Kidney (tissue), 14 donors: ENCODE results near the gene TPP1. TPM values are rescaled to one million over a fixed set of nuclear protein-coding genes. Genes with fewer than 3 reads are reported as not detected.
A peak's percentile ranks its signal among the peaks of the same experiment; 100 is the strongest.

ENCODE experiments used
- DNase-seq, 5 donors: peaks; one replicate each; pipeline ENCODE4 v3.0.0-alpha.2; 2013 to 2020
- FAIRE-seq: peaks from 2 replicates; lab custom pipeline; 2012; peaks lifted over from hg19 to GRCh38; lab: Jason Lieb, UNC
- H3K27ac ChIP-seq, 2 donors: one replicate each; pipeline ENCODE4 v1.7.0; 2013; ENCODE audit warnings: low read depth in 2 of 2, low read length in 2 of 2, inconsistent platforms in 1 of 2
- H3K27me3 ChIP-seq: one replicate; pipeline ENCODE4 v1.7.1; 2013; ENCODE audit warnings: low read length, inconsistent platforms; ENCODE audit not compliant: control insufficient read depth, insufficient read depth
- H3K36me3 ChIP-seq, 3 donors: one replicate each; pipeline versions ENCODE4 v1.7.0 to v1.7.1; 2013; ENCODE audit warnings: low read length in 3 of 3, control low read depth in 1 of 3, inconsistent platforms in 1 of 3; ENCODE audit not compliant: insufficient read depth in 3 of 3, control insufficient read depth in 2 of 3
- H3K4me1 ChIP-seq, 3 donors: one replicate each; pipeline versions ENCODE4 v1.7.0 to v1.7.1; 2013; ENCODE audit warnings: low read length in 3 of 3, inconsistent platforms in 1 of 3, low read depth in 1 of 3; ENCODE audit not compliant: control insufficient read depth in 2 of 3, insufficient read depth in 2 of 3
- H3K4me3 ChIP-seq, 3 donors: one replicate each; pipeline versions ENCODE4 v1.7.0 to v1.8.1; 2013; ENCODE audit warnings: low read length in 3 of 3, control low read depth in 1 of 3, inconsistent platforms in 1 of 3
- H3K9ac ChIP-seq, 3 donors: one replicate each; pipeline versions ENCODE4 v1.7.0 to v1.7.1; 2013; ENCODE audit warnings: low read length in 3 of 3, control low read depth in 1 of 3, inconsistent platforms in 1 of 3
- H3K9me3 ChIP-seq, 3 donors: one replicate each; pipeline versions ENCODE4 v1.7.0 to v1.7.1; 2013; ENCODE audit warnings: low read length in 3 of 3, control low read depth in 1 of 3, inconsistent platforms in 1 of 3; ENCODE audit not compliant: control insufficient read depth in 2 of 3, insufficient read depth in 1 of 3
- intact Hi-C: fragments of 100-400 bp; cut with DNase I; formaldehyde crosslinking; loops from one replicate; pipeline ENCODE4 v1.11.1; 2022
- polyA plus RNA-seq: library from polyadenylated mRNA; stranded (reverse); fragments of 350-450 nt; fragmentation: Illumina TruSeq; extraction: RNeasy Lipid Tissue Mini Kit (QIAGEN cat#74804); gene quantifications from one replicate; pipeline ENCODE4 v1.2.3, GENCODE V29; 2014; ENCODE audit warnings: low read depth, low replicate concordance; ENCODE audit not compliant: insufficient read depth
- total RNA-seq: library from RNA; stranded (reverse); fragmentation: NEBNext Ultra II Directional; extraction: Animal tissue kit (Norgen Biotek cat#: 25700); gene quantifications from one replicate; pipeline ENCODE4 v1.2.1, GENCODE V29; 2021
- TF ChIP-seq, protein P1 (sequence below): IDR thresholded peaks from 3 replicates; pipeline ENCODE4 v1.5.1; 2012; ENCODE audit warnings: mild to moderate bottlenecking, moderate library complexity, borderline replicate concordance; ENCODE audit not compliant: insufficient read depth; ENCODE audit errors: extremely low read depth
- donor health status: control.
- donor health status: control.
- donor health status: control.
- donor health status: control.
- donor health status: control.
- donor health status: DM: yes; HTN: yes; CAD: no.
- donor health status: Normal renal cell carcinoma (clear cell type).

Gene TPP1
- total and polyA plus RNA-seq, 2 donors from 2014 or later: 84.2 to 115 TPM

DNA sequence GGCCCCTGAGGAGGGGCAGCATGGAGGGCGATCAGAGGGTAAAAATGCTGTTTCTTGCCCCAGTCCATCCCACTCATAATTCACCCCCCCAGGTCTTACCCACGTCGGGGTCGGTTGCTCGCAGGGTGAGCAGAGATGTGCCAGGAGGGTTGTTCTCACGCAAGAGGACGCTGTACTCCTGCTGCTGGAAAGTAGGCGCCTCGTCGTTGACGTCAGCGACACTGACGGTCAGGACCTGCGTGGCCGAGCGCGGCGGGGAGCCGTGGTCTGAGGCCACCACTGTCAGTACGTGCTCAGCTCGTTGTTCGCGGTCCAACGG is 10.3 kb upstream of the TPP1 start:
- TF ChIP-seq, protein P1, sequence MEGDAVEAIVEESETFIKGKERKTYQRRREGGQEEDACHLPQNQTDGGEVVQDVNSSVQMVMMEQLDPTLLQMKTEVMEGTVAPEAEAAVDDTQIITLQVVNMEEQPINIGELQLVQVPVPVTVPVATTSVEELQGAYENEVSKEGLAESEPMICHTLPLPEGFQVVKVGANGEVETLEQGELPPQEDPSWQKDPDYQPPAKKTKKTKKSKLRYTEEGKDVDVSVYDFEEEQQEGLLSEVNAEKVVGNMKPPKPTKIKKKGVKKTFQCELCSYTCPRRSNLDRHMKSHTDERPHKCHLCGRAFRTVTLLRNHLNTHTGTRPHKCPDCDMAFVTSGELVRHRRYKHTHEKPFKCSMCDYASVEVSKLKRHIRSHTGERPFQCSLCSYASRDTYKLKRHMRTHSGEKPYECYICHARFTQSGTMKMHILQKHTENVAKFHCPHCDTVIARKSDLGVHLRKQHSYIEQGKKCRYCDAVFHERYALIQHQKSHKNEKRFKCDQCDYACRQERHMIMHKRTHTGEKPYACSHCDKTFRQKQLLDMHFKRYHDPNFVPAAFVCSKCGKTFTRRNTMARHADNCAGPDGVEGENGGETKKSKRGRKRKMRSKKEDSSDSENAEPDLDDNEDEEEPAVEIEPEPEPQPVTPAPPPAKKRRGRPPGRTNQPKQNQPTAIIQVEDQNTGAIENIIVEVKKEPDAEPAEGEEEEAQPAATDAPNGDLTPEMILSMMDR: no peak
- Histone ChIP-seq H3K4me1 (peaks cover 0 to 4% (median 0%) of the 10 kb centered on the region in 3 donors), H3K27ac (no peak overlapping the region), H3K9ac (no peak overlapping the region), H3K36me3 (peaks cover 2 to 7% (median 6%) of the 10 kb centered on the region in 3 donors), H3K4me3 (peak overlapping the region in 1 of 3 donors; percentile 37), H3K9me3 (no peaks in the 10 kb centered on the region), H3K27me3 (no peaks in the 10 kb centered on the region)
- FAIRE-seq (no peak), DNase-seq (peak in 1 of 5 donors; percentile 43)
- intact Hi-C loops: no loop called here

DNA sequence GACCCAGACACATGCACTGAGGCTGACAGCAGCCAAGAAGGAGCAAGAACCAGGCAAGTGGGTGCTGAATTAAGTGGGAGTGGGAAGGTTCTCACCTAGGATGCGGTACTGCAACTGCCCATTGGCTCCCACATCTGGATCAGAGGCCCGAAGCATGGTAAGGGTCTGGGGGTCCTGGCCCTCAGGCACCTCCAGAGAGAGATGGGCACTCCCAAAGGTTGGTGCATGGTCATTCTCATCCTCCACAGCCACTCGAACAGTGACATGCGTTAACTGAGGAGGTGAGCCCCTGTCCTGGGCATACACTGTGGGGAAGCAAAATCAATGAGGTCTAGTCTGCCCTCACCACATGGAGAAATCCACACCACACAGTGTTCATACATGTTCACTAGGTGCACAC is 9.3 kb upstream of the TPP1 start:
- FAIRE-seq (no peak), DNase-seq (no peak)
- Histone ChIP-seq H3K27ac (no peak overlapping the region), H3K27me3 (no peaks in the 10 kb centered on the region), H3K4me1 (peaks cover 0 to 2% (median 0%) of the 10 kb centered on the region in 3 donors), H3K4me3 (no peak overlapping the region), H3K9me3 (no peaks in the 10 kb centered on the region), H3K9ac (no peak overlapping the region), H3K36me3 (peaks cover 2 to 7% (median 6%) of the 10 kb centered on the region in 3 donors)
- intact Hi-C loops: no loop called here
- TF ChIP-seq, protein P1: no peak

DNA sequence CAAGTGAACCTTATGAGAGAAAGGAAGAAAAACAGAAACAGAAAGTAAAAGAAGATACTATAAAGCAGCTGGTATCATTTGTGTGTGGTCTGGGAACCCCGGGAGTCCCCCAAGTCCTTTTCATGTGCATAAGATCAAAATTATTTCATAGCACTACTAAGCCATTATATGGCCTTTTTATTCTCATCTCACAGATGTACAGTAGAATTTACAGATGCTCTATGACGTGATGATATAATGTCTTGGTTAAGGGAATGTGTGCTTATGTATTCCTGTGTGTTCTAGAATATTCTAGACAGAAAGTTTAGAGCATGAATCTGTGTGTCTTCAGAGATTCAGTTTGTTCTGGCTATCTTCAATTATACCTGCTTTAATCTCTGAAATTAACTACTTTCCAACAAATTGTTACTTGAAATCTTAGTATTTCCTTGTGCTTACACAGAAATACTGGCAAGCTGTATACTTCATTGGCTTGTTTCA is 8.6 kb upstream of the TPP1 start:
- peaks cover 2 to 7% (median 6%) of the 10 kb centered on the region in 3 donors for H3K36me3 ChIP-seq
- TF ChIP-seq, protein P1: no peak
- no peak for FAIRE-seq

More for the DNA sequence above, 8.6 kb upstream of the TPP1 start:
- H3K4me1 ChIP-seq: peaks cover 0 to 2% (median 0%) of the 10 kb centered on the region in 3 donors
- H3K27me3 ChIP-seq: no peaks in the 10 kb centered on the region
- DNase-seq: no peak
- intact Hi-C loops: no loop called here
- no peak overlapping the region for H3K4me3 ChIP-seq
- no peaks in the 10 kb centered on the region for H3K9me3 ChIP-seq
- no peak overlapping the region for H3K27ac ChIP-seq
- H3K9ac ChIP-seq: no peak overlapping the region
